Measurements from ENCODE around the gene CYP4X1. TPM values are rescaled to one million over a fixed set of nuclear protein-coding genes. Genes with fewer than 3 reads are reported as not detected.
"Not testable (repeated sequence)": the region's sequence is repeated elsewhere in the genome, so short reads cannot be mapped to it uniquely, and the experiment has no call there.

CYP4X1 gene, protein sequence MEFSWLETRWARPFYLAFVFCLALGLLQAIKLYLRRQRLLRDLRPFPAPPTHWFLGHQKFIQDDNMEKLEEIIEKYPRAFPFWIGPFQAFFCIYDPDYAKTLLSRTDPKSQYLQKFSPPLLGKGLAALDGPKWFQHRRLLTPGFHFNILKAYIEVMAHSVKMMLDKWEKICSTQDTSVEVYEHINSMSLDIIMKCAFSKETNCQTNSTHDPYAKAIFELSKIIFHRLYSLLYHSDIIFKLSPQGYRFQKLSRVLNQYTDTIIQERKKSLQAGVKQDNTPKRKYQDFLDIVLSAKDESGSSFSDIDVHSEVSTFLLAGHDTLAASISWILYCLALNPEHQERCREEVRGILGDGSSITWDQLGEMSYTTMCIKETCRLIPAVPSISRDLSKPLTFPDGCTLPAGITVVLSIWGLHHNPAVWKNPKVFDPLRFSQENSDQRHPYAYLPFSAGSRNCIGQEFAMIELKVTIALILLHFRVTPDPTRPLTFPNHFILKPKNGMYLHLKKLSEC
- total RNA-seq (2014; rRNA removed; shearing (Covaris generic)), result not detected in 2 replicates

DNA sequence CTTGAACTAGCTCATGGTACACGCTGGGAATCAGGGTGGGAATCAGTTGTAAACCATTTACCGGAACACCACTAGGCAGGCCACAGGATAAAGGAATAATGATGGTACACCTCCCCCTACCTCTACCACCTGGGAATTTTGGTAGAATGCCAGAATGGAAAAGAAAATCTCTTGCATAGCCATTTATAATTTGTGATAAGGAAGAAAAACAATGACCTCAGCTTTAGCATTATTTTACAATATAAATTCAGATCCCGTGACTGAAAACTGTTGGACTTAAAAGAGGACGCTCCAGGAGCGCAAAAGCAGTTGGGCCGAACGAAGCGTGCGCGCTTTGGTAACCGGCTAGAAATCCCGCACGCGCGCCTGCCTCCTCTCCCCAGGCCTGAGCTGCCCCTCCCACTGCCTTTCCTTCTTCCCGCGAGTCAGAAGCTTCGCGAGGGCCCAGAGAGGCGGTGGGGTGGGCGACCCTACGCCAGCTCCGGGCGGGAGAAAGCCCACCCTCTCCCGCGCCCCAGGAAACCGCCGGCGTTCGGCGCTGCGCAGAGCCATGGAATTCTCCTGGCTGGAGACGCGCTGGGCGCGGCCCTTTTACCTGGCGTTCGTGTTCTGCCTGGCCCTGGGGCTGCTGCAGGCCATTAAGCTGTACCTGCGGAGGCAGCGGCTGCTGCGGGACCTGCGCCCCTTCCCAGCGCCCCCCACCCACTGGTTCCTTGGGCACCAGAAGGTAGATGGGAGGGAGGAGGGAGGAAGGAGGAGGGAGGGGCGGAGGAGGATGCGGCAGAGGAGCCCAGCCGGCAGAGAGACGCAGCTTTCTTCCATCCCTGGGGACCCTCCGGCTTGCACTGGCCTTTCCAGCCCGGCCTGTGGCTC, at the start of gene CYP4X1:
Gene CYP4X1 (plus strand): TSS at position 402 of the 873 bp plus-strand sequence. CDS start 149 bp downstream, at position 551.
- DNase-seq (ENCODE audit: low read depth), result no peak

- no peak for DNase-seq (ENCODE audit: low read depth)
These were observed 40.2 kb upstream of the CYP4X1 start for GRCh38 chr1:46983166-46983829.

DNA sequence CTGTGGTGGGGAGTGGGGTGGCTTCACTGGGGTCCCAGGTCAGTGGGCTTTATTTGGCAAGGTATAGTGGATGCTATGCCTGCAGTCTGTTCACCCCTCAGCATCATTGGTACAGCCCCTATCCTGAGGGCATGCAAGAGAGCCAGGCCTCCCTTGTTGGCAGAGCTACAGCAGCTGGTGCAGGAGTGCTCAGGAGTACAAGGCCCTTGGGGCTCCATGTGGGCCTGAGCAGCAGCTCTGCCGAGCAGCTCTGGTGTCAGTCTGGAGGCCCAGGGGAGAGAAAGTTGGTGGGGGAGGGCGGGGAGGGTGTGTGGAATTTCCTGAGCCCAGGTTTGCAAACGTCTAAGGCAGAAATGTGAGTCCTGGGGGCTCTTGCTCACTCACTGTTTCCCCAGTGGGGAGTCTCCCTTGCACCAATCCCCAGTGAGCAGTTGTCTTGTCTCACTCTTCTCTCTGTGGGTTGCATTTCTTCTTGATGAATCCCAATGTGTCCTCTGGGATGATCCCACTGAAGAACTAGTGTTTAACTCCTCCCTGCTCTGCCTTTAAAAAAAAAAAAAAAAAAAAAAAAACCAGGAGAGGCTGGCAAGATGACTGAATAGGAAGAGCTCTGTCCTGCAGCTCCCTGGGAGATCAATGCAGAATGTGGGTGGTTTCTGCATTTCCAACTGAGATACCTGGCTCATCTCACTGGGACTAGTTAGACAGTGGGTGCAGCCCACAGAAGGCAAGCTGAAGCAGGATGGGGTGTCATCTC, 39.5 kb upstream of the CYP4X1 start:
- no peak for DNase-seq (ENCODE audit: low read depth)

DNA sequence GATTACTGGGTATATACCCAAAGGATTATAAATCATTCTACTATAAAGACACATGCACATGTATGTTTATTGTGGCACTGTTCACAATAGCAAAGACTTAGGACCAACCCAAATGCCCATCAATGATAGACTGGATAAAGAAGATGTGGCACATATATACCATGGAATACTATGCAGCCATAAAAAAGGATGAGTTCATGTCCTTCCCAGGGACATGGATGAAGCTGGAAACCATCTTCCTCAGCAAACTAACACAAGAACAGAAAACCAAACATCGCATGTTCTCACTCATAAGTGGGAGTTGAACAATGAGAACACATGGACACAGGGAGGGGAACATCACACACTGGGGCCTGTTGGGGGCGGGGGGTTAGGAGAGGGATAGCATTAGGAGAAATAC, 32.9 kb upstream of the CYP4X1 start:
- not testable (repeated sequence) for DNase-seq (ENCODE audit: low read depth)

DNA sequence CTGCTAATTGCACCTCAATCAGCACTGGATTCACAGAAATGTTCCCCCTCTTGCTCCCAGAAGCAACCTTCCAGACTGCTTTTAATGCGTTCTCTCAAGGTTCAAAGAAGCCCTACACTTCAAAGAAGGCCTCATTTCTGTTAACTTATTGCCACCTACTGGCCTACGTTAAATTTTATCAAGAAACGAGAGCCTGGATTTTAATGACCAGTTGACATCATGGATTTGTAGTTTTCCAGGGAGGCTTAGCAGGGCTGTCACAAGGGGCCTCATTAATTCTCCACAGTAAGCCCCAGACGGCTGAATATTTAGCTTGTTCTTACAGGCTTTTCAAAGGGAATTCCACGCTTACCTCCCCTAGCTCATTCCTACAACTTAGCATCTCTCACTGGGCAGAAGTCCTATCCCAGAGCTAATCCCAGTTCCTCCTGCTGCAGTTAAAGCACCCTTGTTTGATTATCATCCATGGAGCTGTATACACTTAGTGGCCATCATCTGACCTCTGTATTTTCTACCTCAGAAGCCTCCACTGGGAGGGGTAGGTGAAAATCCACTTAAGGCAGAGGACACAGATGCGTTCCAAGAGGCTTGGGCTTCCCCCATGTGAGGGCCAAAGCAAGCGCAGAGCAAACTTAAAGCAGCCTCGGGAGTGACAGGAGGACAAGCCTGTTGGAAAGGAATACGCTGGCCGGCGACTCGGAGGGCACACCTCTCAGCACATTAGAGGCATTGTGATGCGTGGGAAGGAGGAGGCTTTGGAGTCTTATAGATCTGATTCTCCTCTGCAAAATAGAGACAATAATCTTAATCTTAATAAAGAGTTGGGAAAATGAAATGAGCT, 32.2 kb upstream of the CYP4X1 start:
- DNase-seq (ENCODE audit: low read depth), result peak; percentile 20

DNA sequence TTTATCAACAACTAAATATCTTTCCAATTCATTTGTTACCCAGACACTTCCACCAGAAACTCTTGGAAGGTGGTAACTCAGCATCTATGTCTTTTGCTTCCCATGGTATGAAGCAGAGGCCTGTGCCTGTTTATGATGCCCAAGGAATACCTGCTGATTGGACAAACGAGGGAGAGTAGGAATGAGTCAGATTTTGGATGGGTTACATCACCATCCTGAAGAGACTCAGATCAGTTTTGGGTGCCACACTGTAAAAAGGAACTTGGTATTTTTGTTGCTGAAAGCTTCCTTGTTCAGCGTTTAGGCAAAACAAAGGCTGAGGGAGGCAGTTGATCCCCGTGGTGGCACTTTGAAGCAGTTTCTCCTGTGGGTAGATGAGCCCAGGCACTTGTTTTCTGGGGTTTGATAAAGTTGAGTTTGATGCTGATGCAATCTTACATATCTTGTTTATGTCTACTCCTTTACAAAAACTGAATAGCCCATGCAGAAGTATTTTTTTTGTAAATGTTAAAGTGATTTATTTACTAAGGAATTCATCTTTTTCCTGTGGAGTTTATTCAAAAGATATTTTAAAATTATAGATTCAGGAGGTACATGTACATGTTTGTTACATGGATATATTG, 26.7 kb upstream of the CYP4X1 start:
- DNase-seq (ENCODE audit: low read depth), result no peak

DNA sequence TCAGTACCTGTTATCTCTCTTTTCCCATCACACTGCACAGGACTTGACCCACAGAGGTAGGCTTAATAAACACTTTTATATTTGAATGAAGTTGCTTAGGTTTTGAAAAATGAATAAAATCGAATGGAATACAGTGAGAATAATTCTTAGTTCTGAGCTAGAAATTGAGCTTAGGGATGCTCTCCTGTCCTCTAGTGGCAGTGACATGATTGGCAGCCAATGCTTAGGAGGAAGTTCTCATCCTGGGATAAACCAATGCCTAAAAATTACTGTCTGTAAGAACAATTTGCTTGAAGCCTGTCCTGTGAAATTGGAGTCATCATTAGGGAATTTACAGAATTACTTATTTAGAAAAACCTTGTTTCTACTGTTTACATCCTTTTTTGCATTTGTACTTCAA, 21.3 kb upstream of the CYP4X1 start:
- no peak for DNase-seq (ENCODE audit: low read depth)

DNA sequence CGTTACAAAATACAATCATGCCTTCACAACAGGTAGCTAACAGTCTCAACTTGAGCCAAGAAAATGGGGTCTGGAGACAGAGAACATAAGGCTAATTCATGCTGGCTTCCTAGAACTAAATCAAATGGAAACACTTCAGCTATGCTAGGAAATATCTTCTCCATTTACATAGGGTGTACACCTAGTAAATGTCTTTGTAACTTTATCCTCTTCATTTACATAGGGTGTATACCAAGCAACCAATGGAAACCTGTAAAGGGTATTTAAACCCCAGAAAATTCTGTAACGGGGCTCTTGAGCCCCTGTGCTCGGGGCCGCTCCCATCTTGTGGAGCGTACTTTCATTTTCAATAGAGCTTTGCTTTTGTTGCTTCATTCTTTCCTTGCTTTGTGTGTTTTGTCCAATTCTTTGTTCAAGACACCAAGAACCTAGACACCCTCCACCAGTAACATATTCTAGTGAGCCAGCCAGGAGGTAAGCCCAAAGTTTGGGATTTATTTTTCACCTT, 19.5 kb upstream of the CYP4X1 start:
- no peak for DNase-seq (ENCODE audit: low read depth)

GRCh38 chr1:47006437-47006836, 17.0 kb upstream of the CYP4X1 start:
- DNase-seq (ENCODE audit: low read depth), result not testable (repeated sequence)

- DNase-seq (ENCODE audit: low read depth), result no peak
These were observed 10.2 kb upstream of the CYP4X1 start for GRCh38 chr1:47013293-47013692.

DNA sequence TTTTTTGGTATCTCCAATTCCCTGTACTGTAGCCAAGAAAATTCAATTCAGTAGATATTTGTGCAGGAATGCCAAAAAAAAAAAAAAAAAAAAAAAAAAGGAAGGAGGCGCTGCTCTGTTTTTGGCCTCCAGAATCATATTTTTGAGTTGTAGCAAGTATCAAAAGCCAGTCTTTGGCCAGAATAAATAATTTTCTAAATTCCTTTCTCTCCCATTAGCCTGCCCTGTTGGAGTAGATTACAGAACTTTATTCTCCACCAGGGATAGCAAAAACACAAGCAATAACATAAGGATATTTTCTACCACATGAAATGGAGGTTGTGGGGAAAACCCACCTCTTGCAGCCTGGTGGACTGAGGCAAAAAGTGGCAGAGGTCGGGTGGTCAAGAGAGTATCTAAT, 2.4 kb upstream of the CYP4X1 start:
- DNase-seq (ENCODE audit: low read depth), result no peak

DNA sequence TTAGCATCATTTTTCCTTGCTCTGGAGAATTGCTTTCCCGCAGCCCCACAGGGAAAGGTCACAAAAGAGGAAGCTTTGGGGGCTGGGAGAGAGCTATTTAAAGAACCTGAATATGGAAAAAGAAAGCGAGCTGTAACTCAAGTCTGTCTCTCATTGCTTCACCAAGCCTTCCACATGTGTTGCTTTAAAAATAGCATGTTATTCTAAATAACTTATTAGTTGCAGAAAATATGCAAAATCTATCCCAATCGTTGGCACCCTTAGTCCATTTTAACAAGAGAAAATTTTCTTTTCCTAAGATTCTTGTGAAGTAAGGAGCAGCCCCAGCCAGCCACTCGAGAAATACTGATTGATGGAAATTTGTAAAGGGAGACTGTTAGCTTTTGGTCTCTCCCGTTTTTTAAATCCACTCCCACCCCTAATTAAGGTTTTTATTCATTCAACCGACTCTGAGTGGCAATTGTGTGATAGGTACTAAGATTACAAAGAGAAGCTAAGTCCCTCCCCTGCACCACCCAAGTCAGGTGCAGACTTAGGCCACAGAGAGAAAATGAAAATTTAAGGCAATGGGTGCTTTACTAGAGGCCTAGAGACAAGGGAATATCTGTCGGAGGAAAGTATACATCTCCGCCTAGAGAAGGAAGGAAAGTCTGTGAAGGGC, 802 bp downstream of the CYP4X1 start:
- DNase-seq (ENCODE audit: low read depth), result no peak

DNA sequence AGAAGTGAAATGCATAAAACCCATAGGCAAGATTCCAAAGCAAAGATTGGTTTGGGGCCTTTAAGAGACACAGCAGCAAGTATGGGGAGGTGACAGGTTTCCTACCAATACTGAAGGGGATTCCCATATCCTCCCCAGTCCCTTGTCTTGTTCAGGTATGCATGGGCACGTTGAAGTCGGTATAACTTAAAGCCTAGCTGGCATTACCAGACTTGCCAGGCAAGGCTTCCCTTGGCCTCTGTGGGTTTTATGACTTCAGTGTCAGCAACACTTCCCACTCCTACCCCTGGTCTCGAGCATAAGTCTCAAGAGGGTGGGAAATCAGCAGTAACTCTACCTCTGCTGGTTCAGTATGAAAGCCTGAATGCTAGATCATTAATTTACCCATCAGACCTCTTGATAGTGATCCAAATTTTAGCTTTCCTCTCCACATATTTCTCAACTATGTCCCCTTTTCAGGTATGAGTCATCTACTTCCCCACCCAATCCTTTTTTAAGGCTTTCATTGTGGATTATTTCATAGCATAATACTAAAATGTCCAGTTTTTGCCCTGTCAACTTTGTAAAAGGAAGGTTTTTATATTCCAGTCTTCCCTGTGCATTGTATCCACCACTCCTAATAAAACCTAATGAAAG, 6.8 kb downstream of the CYP4X1 start:
- DNase-seq (ENCODE audit: low read depth), result no peak

GRCh38 chr1:47031059-47031458, 7.6 kb downstream of the CYP4X1 start:
- DNase-seq (ENCODE audit: low read depth), result peak; percentile 47

DNA sequence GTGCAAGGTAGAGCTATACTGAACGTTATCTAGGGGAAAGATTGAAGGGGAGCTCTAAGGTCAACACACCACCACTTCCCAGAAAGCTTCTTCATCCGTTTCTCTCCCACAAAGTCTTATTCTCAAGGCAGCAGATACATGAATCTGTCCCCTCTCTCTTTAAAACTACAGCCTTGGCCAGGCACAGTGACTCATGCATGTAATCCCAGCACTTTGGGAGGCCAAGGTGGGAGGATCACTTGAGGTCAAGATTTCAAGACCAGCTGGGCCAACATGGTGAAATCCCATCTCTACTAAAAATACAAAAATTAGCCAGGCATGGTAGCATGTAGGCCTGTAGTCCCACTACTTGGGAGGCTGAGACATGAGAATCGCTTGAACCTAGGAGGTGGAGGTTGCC, 8.1 kb downstream of the CYP4X1 start:
- peak; percentile 8 for DNase-seq (ENCODE audit: low read depth)

DNA sequence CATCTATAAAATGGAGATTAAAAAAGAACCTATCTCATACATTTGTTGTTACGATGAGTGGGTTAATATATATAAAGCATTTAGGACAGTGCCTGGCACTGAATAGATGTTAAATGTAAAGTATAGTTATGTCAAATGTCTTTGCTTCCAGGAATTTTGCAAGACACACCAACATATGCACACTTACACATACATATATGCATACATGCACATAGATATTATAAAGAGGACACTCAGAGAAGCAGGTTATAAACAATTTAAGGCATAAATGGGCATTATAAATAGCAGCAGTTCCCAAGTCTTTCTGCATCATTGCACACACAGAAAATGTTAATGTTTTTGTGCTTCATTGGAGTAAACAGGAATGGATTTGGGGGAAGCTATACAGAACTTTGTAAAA, 13.3 kb downstream of the CYP4X1 start:
- DNase-seq (ENCODE audit: low read depth), result no peak

DNA sequence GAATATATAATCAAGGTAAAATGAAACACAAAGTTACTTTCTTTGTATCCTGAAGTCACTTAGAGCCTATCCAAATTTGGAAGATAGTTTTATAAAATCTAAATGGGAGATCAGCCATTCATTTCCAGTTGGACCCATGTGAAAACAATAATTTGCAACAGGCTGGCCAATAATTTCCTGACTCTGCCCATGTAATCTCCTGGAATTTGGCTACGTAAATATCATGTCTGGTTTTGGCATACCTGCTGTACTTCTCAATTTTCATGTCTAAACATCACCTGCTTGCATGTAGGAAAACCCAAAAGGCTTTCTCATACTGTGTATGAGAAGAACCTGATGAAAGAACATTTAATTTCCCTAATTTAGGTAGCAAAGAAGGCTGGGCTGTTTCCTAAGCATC, 35.9 kb downstream of the CYP4X1 start:
- no peak for DNase-seq (ENCODE audit: low read depth)

GRCh38 chr1:47067097-47067594, 43.7 kb downstream of the CYP4X1 start, which contains the start of gene CYP4Z1:
Gene CYP4Z1 (plus strand): TSS chr1:47067231. CDS start chr1:47067491, 260 bp downstream.
- DNase-seq (ENCODE audit: low read depth), result no peak

All from M059J (cell line).